Endothelial cell of umbilical vein (primary cell): ENCODE results near the gene ADH1A. TPM values are rescaled to one million over a fixed set of nuclear protein-coding genes. Genes with fewer than 3 reads are reported as not detected.

Experiments used
- BruUV-seq: library from RNA; stranded (reverse); fragments of 400-500 nt; replicated peaks from 2 replicates; lab custom pipeline; 2021; lab: Mats Ljungman, UMichigan
- CTCF ChIA-PET: fragments of 300-600, 350-600 bp; sonication (Branson Sonifier 250); formaldehyde crosslinking; loops from one replicate; lab custom pipeline; 2021; ENCODE audit warnings: antibody characterized with exemption, inconsistent platforms; lab: Charles Lee
- POLR2A ChIA-PET: fragments of 300-600, 350-600 bp; sonication (Branson Sonifier 250); formaldehyde crosslinking; loops from one replicate; lab custom pipeline; 2021; ENCODE audit warnings: antibody characterized with exemption, inconsistent platforms; lab: Charles Lee
- DNase-seq: peaks from one replicate; pipeline ENCODE4 v3.0.0-alpha.2; 2011; ENCODE audit warnings: low read depth, low spot score
- FAIRE-seq: peaks from 2 replicates; lab custom pipeline; 2011; peaks lifted over from hg19 to GRCh38; lab: Jason Lieb, UNC
- H2AFZ ChIP-seq: 2 replicates; pipeline ENCODE4 v1.6.0; 2012; ENCODE audit warnings: low read depth, low read length, control low read depth, inconsistent platforms
- H3K27ac ChIP-seq: 2 replicates; pipeline ENCODE4 v1.5.1; 2011; ENCODE audit warnings: low read depth, mild to moderate bottlenecking, control low read depth, low read length, moderate library complexity; ENCODE audit not compliant: insufficient read depth
- H3K27me3 ChIP-seq, 2 experiments: 2 replicates each; pipeline versions ENCODE4 v1.6.0 to v1.6.1; 2011; ENCODE audit warnings: low read length in 2 of 2, mixed read lengths in 1 of 2; ENCODE audit not compliant: control insufficient read depth in 2 of 2, insufficient read depth in 2 of 2
- H3K36me3 ChIP-seq, 2 experiments: 2 replicates in 1 of 2; 3 replicates in 1 of 2; pipeline ENCODE4 v1.5.1; 2011; ENCODE audit warnings: low read length in 2 of 2, mild to moderate bottlenecking in 1 of 2, moderate library complexity in 1 of 2; ENCODE audit not compliant: control insufficient read depth in 2 of 2, insufficient read depth in 2 of 2; ENCODE audit errors: extremely low read depth in 1 of 2
- H3K4me1 ChIP-seq: 3 replicates; pipeline ENCODE4 v1.5.1; 2011; ENCODE audit warnings: mild to moderate bottlenecking, low read length; ENCODE audit not compliant: control insufficient read depth, insufficient read depth; ENCODE audit errors: extremely low read depth
- H3K4me2 ChIP-seq: 2 replicates; pipeline ENCODE4 v1.6.1; 2011; ENCODE audit warnings: low read length, control low read depth, mixed read lengths; ENCODE audit not compliant: insufficient read depth
- H3K4me3 ChIP-seq, 3 experiments: fragments of 200-600 bp in 1 of 3; sonication (generic), shearing (Covaris generic) in 1 of 3; replicated peaks in 1 of 3; 2 replicates each; pipeline ENCODE4 v1.5.1; 2011 to 2016; ENCODE audit warnings: control low read depth in 3 of 3, low read length in 3 of 3, mild to moderate bottlenecking in 2 of 3, inconsistent platforms in 1 of 3, low read depth in 1 of 3, moderate library complexity in 1 of 3; ENCODE audit not compliant: insufficient read depth in 1 of 3
- H3K79me2 ChIP-seq: 2 replicates; pipeline ENCODE4 v1.6.0; 2012; ENCODE audit warnings: low read length, inconsistent platforms; ENCODE audit not compliant: control insufficient read depth, insufficient read depth
- H3K9ac ChIP-seq: replicated peaks from 2 replicates; pipeline ENCODE3; 2011; ENCODE audit warnings: low read length, control low read depth; ENCODE audit not compliant: insufficient read depth; ENCODE audit errors: extremely low read depth
- H3K9me1 ChIP-seq: replicated peaks from 3 replicates; pipeline ENCODE4 v1.6.0; 2011; ENCODE audit warnings: mild to moderate bottlenecking, low read length; ENCODE audit not compliant: control insufficient read depth, insufficient read depth; ENCODE audit errors: extremely low read depth
- H3K9me3 ChIP-seq: replicated peaks from 2 replicates; pipeline ENCODE4 v1.5.1; 2012; ENCODE audit warnings: low read length, inconsistent platforms; ENCODE audit not compliant: control insufficient read depth, insufficient read depth
- H4K20me1 ChIP-seq: replicated peaks from 2 replicates; pipeline ENCODE3; 2011; ENCODE audit warnings: mild to moderate bottlenecking, low read length; ENCODE audit not compliant: control insufficient read depth, insufficient read depth; ENCODE audit errors: extremely low read depth
- EZH2 ChIP-seq: IDR thresholded peaks from 2 replicates; pipeline ENCODE4 v1.6.1; 2012; ENCODE audit warnings: borderline replicate concordance, low read depth, mild to moderate bottlenecking, moderate library complexity, low read length, inconsistent platforms; ENCODE audit not compliant: severe bottlenecking
- FOS ChIP-seq: IDR thresholded peaks from 2 replicates; pipeline ENCODE4 v1.6.1; 2011; ENCODE audit warnings: mild to moderate bottlenecking, low read length, moderate library complexity, borderline replicate concordance; ENCODE audit not compliant: insufficient read depth
- GATA2 ChIP-seq: IDR thresholded peaks from 2 replicates; pipeline ENCODE4 v1.7.0; 2011; ENCODE audit warnings: low read depth, mild to moderate bottlenecking, moderate library complexity, mixed read lengths, low read length; ENCODE audit not compliant: insufficient read length, insufficient read depth
- JUN ChIP-seq: IDR thresholded peaks from 2 replicates; pipeline ENCODE4 v1.6.1; 2011; ENCODE audit warnings: borderline replicate concordance, low read depth; ENCODE audit not compliant: insufficient read length, insufficient read depth
- MAX ChIP-seq: IDR thresholded peaks from 2 replicates; pipeline ENCODE4 v1.6.1; 2011; ENCODE audit not compliant: insufficient read depth, insufficient read length
- MYC ChIP-seq: IDR thresholded peaks from one replicate; pipeline ENCODE4 v1.6.1; 2011; ENCODE audit warnings: mild to moderate bottlenecking, low read depth, low read length
- POLR2A ChIP-seq: IDR thresholded peaks from 2 replicates; pipeline ENCODE4 v1.6.1; 2012; ENCODE audit warnings: low read depth, mild to moderate bottlenecking, control low read depth, low read length
- POLR2AphosphoS5 ChIP-seq: IDR thresholded peaks from 2 replicates; pipeline ENCODE4 v1.6.1; 2012; ENCODE audit warnings: low read depth, mild to moderate bottlenecking, control low read depth, low read length, moderate library complexity; ENCODE audit not compliant: insufficient read depth
- dilution Hi-C: fragments of 300-500 bp; cut with MboI; formaldehyde crosslinking; loops from one replicate; pipeline ENCODE4 v1.15.0; 2019; ENCODE audit warnings: low sequenced_read_pairs; ENCODE audit not compliant: extremely low pct_ligation_motif_present
- intact Hi-C: fragments of 100-400 bp; cut with micrococcal nuclease; formaldehyde crosslinking; loops from one replicate; pipeline ENCODE4 v1.10.0; 2022
- polyA plus RNA-seq, 4 experiments: library from polyadenylated mRNA; depleted of rRNA in 3 of 4; stranded (reverse) in 3 of 4; unstranded in 1 of 4; fragments of >200 nt; gene quantifications; 2 replicates each; pipeline versions ENCODE4 v1.2.1 to v1.2.3, GENCODE V29; 2011 to 2012; ENCODE audit warnings: missing spikeins in 1 of 4
- total RNA-seq: library from RNA; stranded (reverse); gene quantifications from 2 replicates; pipeline ENCODE4 v1.2.3, GENCODE V29; 2021
- TF ChIP-seq, protein P1 (sequence below), 2 donors: IDR thresholded peaks; 1 replicate in 1 of 2; 2 replicates in 1 of 2; pipeline ENCODE4 v1.5.1; 2011; ENCODE audit warnings: low read length in 2 of 2, mild to moderate bottlenecking in 2 of 2, moderate library complexity in 2 of 2, control low read depth in 1 of 2, inconsistent platforms in 1 of 2, low read depth in 1 of 2; ENCODE audit not compliant: insufficient read depth in 1 of 2; ENCODE audit errors: extremely low read depth in 1 of 2

Gene ADH1A
- total and polyA plus RNA-seq, 2 donors (not counting 3 experiments of a cell fraction or from before 2014, with no cell fraction given), result not detected

GRCh38 chr4:99264927-99265326 lies 25.9 kb downstream of the ADH1A start:
- no peak for DNase-seq
- intact Hi-C loops, result no loop called here
- dilution Hi-C loops, result no loop called here
- FAIRE-seq, result no peak
- Histone ChIP-seq H3K79me2 (no peaks in the 10 kb centered on the region), H3K4me1 (no peaks in the 10 kb centered on the region), H3K9ac (no peak overlapping the region), H2AFZ (no peak overlapping the region), H4K20me1 (no peaks in the 10 kb centered on the region), H3K4me3 (no peak overlapping the region), H3K27me3 (no peaks in the 10 kb centered on the region), H3K9me1 (no peaks in the 10 kb centered on the region), H3K27ac (no peak overlapping the region), H3K36me3 (no peaks in the 10 kb centered on the region), H3K9me3 (no peaks in the 10 kb centered on the region), H3K4me2 (no peak overlapping the region)
- no TSS peak for BruUV-seq
- TF ChIP-seq POLR2A, result no peak
- TF ChIP-seq MYC, result no peak
- TF ChIP-seq, protein P1, sequence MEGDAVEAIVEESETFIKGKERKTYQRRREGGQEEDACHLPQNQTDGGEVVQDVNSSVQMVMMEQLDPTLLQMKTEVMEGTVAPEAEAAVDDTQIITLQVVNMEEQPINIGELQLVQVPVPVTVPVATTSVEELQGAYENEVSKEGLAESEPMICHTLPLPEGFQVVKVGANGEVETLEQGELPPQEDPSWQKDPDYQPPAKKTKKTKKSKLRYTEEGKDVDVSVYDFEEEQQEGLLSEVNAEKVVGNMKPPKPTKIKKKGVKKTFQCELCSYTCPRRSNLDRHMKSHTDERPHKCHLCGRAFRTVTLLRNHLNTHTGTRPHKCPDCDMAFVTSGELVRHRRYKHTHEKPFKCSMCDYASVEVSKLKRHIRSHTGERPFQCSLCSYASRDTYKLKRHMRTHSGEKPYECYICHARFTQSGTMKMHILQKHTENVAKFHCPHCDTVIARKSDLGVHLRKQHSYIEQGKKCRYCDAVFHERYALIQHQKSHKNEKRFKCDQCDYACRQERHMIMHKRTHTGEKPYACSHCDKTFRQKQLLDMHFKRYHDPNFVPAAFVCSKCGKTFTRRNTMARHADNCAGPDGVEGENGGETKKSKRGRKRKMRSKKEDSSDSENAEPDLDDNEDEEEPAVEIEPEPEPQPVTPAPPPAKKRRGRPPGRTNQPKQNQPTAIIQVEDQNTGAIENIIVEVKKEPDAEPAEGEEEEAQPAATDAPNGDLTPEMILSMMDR (IDR thresholded peaks at IDR 0.05; ENCODE audit: extremely low read depth in 1 of 2, insufficient read depth in 1 of 2, low read depth in 1 of 2, low read length in 2 of 2), result no peak
- TF ChIP-seq MAX, result no peak
- TF ChIP-seq FOS, result no peak
- no peak for TF ChIP-seq JUN
- no peak for TF ChIP-seq POLR2AphosphoS5
- TF ChIP-seq GATA2, result no peak
- no peak for TF ChIP-seq EZH2
- POLR2A ChIA-PET, result no interaction called here
- CTCF ChIA-PET, result no interaction called here
